ES-I3 (cell line): ENCODE data around the gene FAM20C.

Experiments
- H3K36me3 ChIP-seq: 2 replicates; pipeline ENCODE4 v1.6.1; 2013; ENCODE audit warnings: mild to moderate bottlenecking, low read length, control low read depth, moderate library complexity; ENCODE audit not compliant: insufficient read depth
- H3K4me1 ChIP-seq: 2 replicates; pipeline ENCODE4 v1.6.1; 2013; ENCODE audit warnings: mild to moderate bottlenecking, control low read depth, low read length; ENCODE audit not compliant: insufficient read depth
- H3K9ac ChIP-seq: 2 replicates; pipeline ENCODE4 v1.6.1; 2013; ENCODE audit warnings: low read depth, mild to moderate bottlenecking, low read length, moderate library complexity
- H3K9me3 ChIP-seq: 2 replicates; pipeline ENCODE4 v1.6.1; 2013; ENCODE audit warnings: mild to moderate bottlenecking, low read length, moderate library complexity; ENCODE audit not compliant: control insufficient read depth, insufficient read depth

FAM20C gene

GRCh38 chr7:276230-276835, 84.0 kb downstream of the FAM20C start:
- H3K36me3 ChIP-seq = no peaks in the 10 kb centered on the region
- H3K4me1 ChIP-seq = no peaks in the 10 kb centered on the region
- H3K9me3 ChIP-seq = peaks cover 5% of the 10 kb centered on the region
- no peak overlapping the region for H3K9ac ChIP-seq

GRCh38 chr7:277228-277627, 84.9 kb downstream of the FAM20C start:
- Histone ChIP-seq H3K4me1 (no peaks in the 10 kb centered on the region), H3K36me3 (no peaks in the 10 kb centered on the region), H3K9ac (no peak overlapping the region), H3K9me3 (peaks cover 5% of the 10 kb centered on the region)

GRCh38 chr7:278081-278480, 85.7 kb downstream of the FAM20C start:
- Histone ChIP-seq H3K9me3 (peaks cover 5% of the 10 kb centered on the region), H3K4me1 (no peaks in the 10 kb centered on the region), H3K9ac (no peak overlapping the region), H3K36me3 (no peaks in the 10 kb centered on the region)

GRCh38 chr7:279821-280220, 87.5 kb downstream of the FAM20C start:
- H3K4me1 ChIP-seq = no peaks in the 10 kb centered on the region
- H3K9ac ChIP-seq = no peak overlapping the region
- H3K36me3 ChIP-seq = no peaks in the 10 kb centered on the region
- peaks cover 5% of the 10 kb centered on the region for H3K9me3 ChIP-seq

GRCh38 chr7:280461-280860, 88.1 kb downstream of the FAM20C start:
- H3K4me1 ChIP-seq = no peaks in the 10 kb centered on the region
- no peak overlapping the region for H3K9ac ChIP-seq
- peaks cover 5% of the 10 kb centered on the region for H3K9me3 ChIP-seq
- no peaks in the 10 kb centered on the region for H3K36me3 ChIP-seq

GRCh38 chr7:281637-282036, 89.3 kb downstream of the FAM20C start:
- Histone ChIP-seq H3K9ac (no peak overlapping the region), H3K36me3 (no peaks in the 10 kb centered on the region), H3K4me1 (no peaks in the 10 kb centered on the region), H3K9me3 (no peaks in the 10 kb centered on the region; the same call in 1 of the 2 replicates)

GRCh38 chr7:282621-283020, 90.2 kb downstream of the FAM20C start:
- Histone ChIP-seq H3K9ac (no peak overlapping the region), H3K9me3 (no peaks in the 10 kb centered on the region; the same call in 1 of the 2 replicates), H3K36me3 (no peaks in the 10 kb centered on the region), H3K4me1 (no peaks in the 10 kb centered on the region)

GRCh38 chr7:284762-285722, 92.7 kb downstream of the FAM20C start:
- H3K9me3 ChIP-seq = no peaks in the 10 kb centered on the region; the same call in 1 of the 2 replicates
- H3K9ac ChIP-seq = no peak overlapping the region
- H3K36me3 ChIP-seq = no peaks in the 10 kb centered on the region
- H3K4me1 ChIP-seq = no peaks in the 10 kb centered on the region

- Histone ChIP-seq H3K9ac (no peak overlapping the region), H3K36me3 (no peaks in the 10 kb centered on the region), H3K4me1 (no peaks in the 10 kb centered on the region), H3K9me3 (no peaks in the 10 kb centered on the region; the same call in 1 of the 2 replicates)
Measured at GRCh38 chr7:285731-286130, 93.4 kb downstream of the FAM20C start.

GRCh38 chr7:286266-286665, 93.9 kb downstream of the FAM20C start:
- H3K9me3 ChIP-seq = no peaks in the 10 kb centered on the region; the same call in 1 of the 2 replicates
- no peaks in the 10 kb centered on the region for H3K4me1 ChIP-seq
- no peaks in the 10 kb centered on the region for H3K36me3 ChIP-seq
- H3K9ac ChIP-seq = no peak overlapping the region

GRCh38 chr7:288671-289101, 96.3 kb downstream of the FAM20C start:
- Histone ChIP-seq H3K36me3 (no peaks in the 10 kb centered on the region), H3K9ac (no peak overlapping the region), H3K4me1 (no peaks in the 10 kb centered on the region), H3K9me3 (no peaks in the 10 kb centered on the region; the same call in 1 of the 2 replicates)

GRCh38 chr7:289209-289755, 96.9 kb downstream of the FAM20C start:
- no peak overlapping the region for H3K9ac ChIP-seq
- no peaks in the 10 kb centered on the region; the same call in 1 of the 2 replicates for H3K9me3 ChIP-seq
- H3K36me3 ChIP-seq = no peaks in the 10 kb centered on the region
- H3K4me1 ChIP-seq = no peaks in the 10 kb centered on the region

- Histone ChIP-seq H3K4me1 (no peaks in the 10 kb centered on the region), H3K9me3 (no peaks in the 10 kb centered on the region), H3K36me3 (no peaks in the 10 kb centered on the region), H3K9ac (no peak within 1 kb of the TSS)
Measured at GRCh38 chr7:289756-290553, 97.6 kb downstream of the FAM20C start, which contains the start of gene FOXL3. TSS of gene FOXL3 (plus strand) at chr7:290170. CDS start at chr7:290170, 0 bp downstream.
